H1 (cell line): ENCODE data around the gene NBPF6. TPM values are rescaled to one million over a fixed set of nuclear protein-coding genes. Genes with fewer than 3 reads are reported as not detected.

Experiments
- POU5F1 ChIP-seq: IDR thresholded peaks from 2 replicates; pipeline ENCODE4 v1.6.1; 2011; ENCODE audit warnings: low read depth, mild to moderate bottlenecking, low read length, moderate library complexity
- SIX5 ChIP-seq: IDR thresholded peaks from 2 replicates; pipeline ENCODE4 v1.6.1; 2011; ENCODE audit warnings: mild to moderate bottlenecking, low read depth, low read length
- polyA plus RNA-seq, 7 experiments: library from polyadenylated mRNA; depleted of rRNA in 3 of 7; stranded (reverse) in 5 of 7; unstranded in 2 of 7; fragments of >200 nt in 5 of 7; fragments of 200-250 nt in 2 of 7; gene quantifications; 1 replicate in 5 of 7; 2 replicates in 1 of 7; 4 replicates in 1 of 7; pipeline versions ENCODE4 v1.2.1 to v1.2.3, GENCODE V29; 2011 to 2013; ENCODE audit warnings: missing spikeins in 2 of 7, mixed read lengths in 2 of 7
- total RNA-seq: library from RNA; stranded (reverse); fragmentation: NEBNext Ultra II Directional; extraction: Animal tissue kit (Norgen Biotek cat#: 25700); gene quantifications from 2 replicates; pipeline ENCODE4 v1.2.1, GENCODE V29; 2021
- TF ChIP-seq, protein P1 (sequence below): IDR thresholded peaks from 2 replicates; pipeline ENCODE4 v1.6.1; 2011; ENCODE audit warnings: low read depth, mild to moderate bottlenecking, low read length; ENCODE audit not compliant: insufficient read depth

The NBPF6 gene
- total and polyA plus RNA-seq, 2 of the 8 experiments (the other 6 are each of a cell fraction or from before 2014, with no cell fraction given): not detected

DNA sequence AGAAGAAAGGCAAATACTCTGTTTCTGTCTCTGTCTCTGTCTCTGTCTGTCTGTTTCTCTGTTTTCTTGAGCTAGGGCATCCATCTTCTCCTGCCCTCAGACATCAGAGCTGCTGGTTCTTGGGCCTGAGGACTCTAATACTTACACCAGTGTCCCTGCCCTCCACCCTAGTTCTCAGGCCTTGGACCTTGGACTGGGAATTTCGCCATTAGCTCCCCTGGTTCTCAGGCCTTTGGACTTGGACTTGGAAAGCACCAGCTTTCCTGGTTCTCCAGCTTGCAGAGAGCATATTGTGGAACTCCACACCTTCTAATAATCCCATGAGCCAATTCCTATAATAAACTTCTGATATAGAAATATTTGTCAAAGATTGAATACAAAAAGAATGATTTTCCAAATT, 32.6 kb downstream of the NBPF6 start (continued):
- TF ChIP-seq POU5F1 (no peak), SIX5 (no peak)
- TF ChIP-seq, protein P1, sequence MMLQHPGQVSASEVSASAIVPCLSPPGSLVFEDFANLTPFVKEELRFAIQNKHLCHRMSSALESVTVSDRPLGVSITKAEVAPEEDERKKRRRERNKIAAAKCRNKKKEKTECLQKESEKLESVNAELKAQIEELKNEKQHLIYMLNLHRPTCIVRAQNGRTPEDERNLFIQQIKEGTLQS: no peak
